Ascending aorta (tissue), 2 donors: ENCODE data around the gene ENTREP1. TPM values are rescaled to one million over a fixed set of nuclear protein-coding genes. Genes with fewer than 3 reads are reported as not detected.

ENCODE experiments used
- DNase-seq, 2 donors: peaks; one replicate each; pipeline ENCODE4 v3.0.0-alpha.2; 2019; ENCODE audit warnings: low spot score in 2 of 2
- H3K27ac ChIP-seq, 2 donors: fragments of 200-600 bp; sonication (generic); one replicate each; pipeline ENCODE4 v1.5.1; 2016 to 2017; ENCODE audit warnings: mild to moderate bottlenecking in 1 of 2
- H3K27me3 ChIP-seq: fragments of 200-600 bp; sonication (generic); one replicate; pipeline ENCODE4 v1.5.1; 2017
- H3K36me3 ChIP-seq, 2 donors: fragments of 200-600 bp; sonication (generic); one replicate each; pipeline ENCODE4 v1.5.1; 2016
- H3K4me1 ChIP-seq, 2 donors: fragments of 200-600 bp; sonication (generic); one replicate each; pipeline ENCODE4 v1.5.1; 2016 to 2017; ENCODE audit warnings: mild to moderate bottlenecking in 1 of 2
- H3K4me3 ChIP-seq, 2 donors: fragments of 200-600 bp; sonication (generic); one replicate each; pipeline ENCODE4 v1.5.1; 2016 to 2017; ENCODE audit warnings: mild to moderate bottlenecking in 1 of 2
- H3K9me3 ChIP-seq, 2 donors: fragments of 200-600 bp; sonication (generic); one replicate each; pipeline ENCODE4 v1.5.1; 2016
- CTCF ChIP-seq, 3 experiments: fragments of 200-600 bp in 2 of 3; fragments of 450-650 bp in 1 of 3; sonication (generic) in 2 of 3; IDR thresholded peaks; one replicate each; pipeline ENCODE4 v1.5.1; 2016 to 2019; ENCODE audit warnings: antibody characterized with exemption in 3 of 3, mild to moderate bottlenecking in 1 of 3, moderate library complexity in 1 of 3
- intact Hi-C: fragments of 100-400 bp; cut with DNase I; formaldehyde crosslinking; loops from one replicate; pipeline ENCODE4 v1.15.1; 2023
- total RNA-seq: library from RNA; depleted of rRNA; stranded (reverse); fragments of >200 nt; gene quantifications from one replicate; pipeline ENCODE4 v1.1.0, GENCODE V29; 2016

The ENTREP1 gene
- total RNA-seq, 1 donor from 2014 or later, result 4.2 TPM

GRCh38 chr9:69344459-69344858, 19.4 kb downstream of the ENTREP1 start:
- Histone ChIP-seq H3K9me3 (no peaks in the 10 kb centered on the region), H3K27me3 (no peaks in the 10 kb centered on the region), H3K4me3 (no peak overlapping the region), H3K36me3 (no peaks in the 10 kb centered on the region), H3K4me1 (no peaks in the 10 kb centered on the region), H3K27ac (no peak overlapping the region)
- TF ChIP-seq CTCF (IDR thresholded peaks at IDR 0.05), result no peak
- no peak for DNase-seq
- intact Hi-C loops, result no loop called here

- H3K9me3 ChIP-seq, result no peaks in the 10 kb centered on the region
- TF ChIP-seq CTCF (IDR thresholded peaks at IDR 0.05), result no peak
- no peak for DNase-seq
- H3K4me3 ChIP-seq, result no peak overlapping the region
- no peaks in the 10 kb centered on the region for H3K27me3 ChIP-seq
- H3K4me1 ChIP-seq, result no peaks in the 10 kb centered on the region
- H3K36me3 ChIP-seq, result no peaks in the 10 kb centered on the region
- H3K27ac ChIP-seq, result no peak overlapping the region
- intact Hi-C loops, result no loop called here
Observed at GRCh38 chr9:69346596-69347390, 21.8 kb downstream of the ENTREP1 start.

DNA sequence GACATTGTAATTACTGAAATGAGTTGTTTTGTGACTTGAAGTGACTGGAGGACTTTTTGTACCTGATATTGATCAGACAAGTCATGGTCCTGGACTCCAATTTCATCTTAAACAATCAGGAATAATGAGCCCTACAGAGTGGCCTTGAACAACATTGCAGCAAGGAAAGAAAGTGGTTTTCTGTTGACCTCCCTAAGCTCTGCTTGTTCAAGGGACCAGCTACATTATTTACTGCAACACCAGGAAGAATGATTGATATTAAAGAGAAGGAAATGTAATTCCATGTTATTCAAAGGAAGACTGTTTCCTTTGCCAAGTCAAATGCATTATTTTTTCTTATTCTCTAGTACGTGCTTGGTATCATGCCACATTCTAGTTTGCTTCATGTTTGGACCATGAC, 22.6 kb downstream of the ENTREP1 start:
- intact Hi-C loops, result no loop called here
- Histone ChIP-seq H3K27me3 (no peaks in the 10 kb centered on the region), H3K27ac (no peak overlapping the region), H3K9me3 (no peaks in the 10 kb centered on the region), H3K36me3 (no peaks in the 10 kb centered on the region), H3K4me1 (no peaks in the 10 kb centered on the region), H3K4me3 (no peak overlapping the region)
- no peak for DNase-seq
- no peak for TF ChIP-seq CTCF (IDR thresholded peaks at IDR 0.05)

GRCh38 chr9:69351227-69351626, 26.2 kb downstream of the ENTREP1 start:
- no peak for DNase-seq
- Histone ChIP-seq H3K27me3 (no peaks in the 10 kb centered on the region), H3K36me3 (no peaks in the 10 kb centered on the region), H3K9me3 (no peaks in the 10 kb centered on the region), H3K27ac (no peak overlapping the region), H3K4me1 (peaks cover 0 to 3% of the 10 kb centered on the region in 2 donors), H3K4me3 (no peak overlapping the region)
- intact Hi-C loops, result no loop called here
- no peak for TF ChIP-seq CTCF (IDR thresholded peaks at IDR 0.05)

DNA sequence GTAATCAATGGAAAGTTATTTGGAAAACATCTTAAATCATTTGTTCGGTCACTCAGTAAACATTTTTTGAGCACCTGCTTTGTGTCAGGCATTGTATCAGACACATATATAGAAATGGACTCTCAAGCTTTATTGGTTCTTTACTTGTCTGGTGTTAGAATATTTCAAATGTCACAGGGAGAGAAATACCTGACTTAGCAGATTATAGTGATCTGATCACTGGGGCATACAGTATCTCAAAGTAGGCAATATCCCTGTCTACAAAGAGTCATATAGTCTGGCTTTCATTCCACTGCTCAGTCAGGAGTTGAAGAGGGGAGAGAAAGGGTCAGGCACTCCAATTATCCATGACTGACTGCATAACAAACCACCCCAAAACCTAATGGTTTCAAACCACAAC, 30.2 kb downstream of the ENTREP1 start:
- Histone ChIP-seq H3K36me3 (no peaks in the 10 kb centered on the region), H3K27ac (no peak overlapping the region), H3K27me3 (no peaks in the 10 kb centered on the region), H3K4me1 (peaks cover 0 to 13% of the 10 kb centered on the region in 2 donors), H3K4me3 (no peak overlapping the region), H3K9me3 (no peaks in the 10 kb centered on the region)
- no peak for DNase-seq
- no peak for TF ChIP-seq CTCF (IDR thresholded peaks at IDR 0.05)
- intact Hi-C loops, result no loop called here
